ENCODE results near the gene PRRT4. TPM values are rescaled to one million over a fixed set of nuclear protein-coding genes. Genes with fewer than 3 reads are reported as not detected.
A peak's percentile ranks its signal among the peaks of the same experiment; 100 is the strongest.

The PRRT4 gene
- total and polyA plus RNA-seq, 2 of the 13 experiments (the other 11 are each of a cell fraction or from before 2014, with no cell fraction given), result not detected

DNA sequence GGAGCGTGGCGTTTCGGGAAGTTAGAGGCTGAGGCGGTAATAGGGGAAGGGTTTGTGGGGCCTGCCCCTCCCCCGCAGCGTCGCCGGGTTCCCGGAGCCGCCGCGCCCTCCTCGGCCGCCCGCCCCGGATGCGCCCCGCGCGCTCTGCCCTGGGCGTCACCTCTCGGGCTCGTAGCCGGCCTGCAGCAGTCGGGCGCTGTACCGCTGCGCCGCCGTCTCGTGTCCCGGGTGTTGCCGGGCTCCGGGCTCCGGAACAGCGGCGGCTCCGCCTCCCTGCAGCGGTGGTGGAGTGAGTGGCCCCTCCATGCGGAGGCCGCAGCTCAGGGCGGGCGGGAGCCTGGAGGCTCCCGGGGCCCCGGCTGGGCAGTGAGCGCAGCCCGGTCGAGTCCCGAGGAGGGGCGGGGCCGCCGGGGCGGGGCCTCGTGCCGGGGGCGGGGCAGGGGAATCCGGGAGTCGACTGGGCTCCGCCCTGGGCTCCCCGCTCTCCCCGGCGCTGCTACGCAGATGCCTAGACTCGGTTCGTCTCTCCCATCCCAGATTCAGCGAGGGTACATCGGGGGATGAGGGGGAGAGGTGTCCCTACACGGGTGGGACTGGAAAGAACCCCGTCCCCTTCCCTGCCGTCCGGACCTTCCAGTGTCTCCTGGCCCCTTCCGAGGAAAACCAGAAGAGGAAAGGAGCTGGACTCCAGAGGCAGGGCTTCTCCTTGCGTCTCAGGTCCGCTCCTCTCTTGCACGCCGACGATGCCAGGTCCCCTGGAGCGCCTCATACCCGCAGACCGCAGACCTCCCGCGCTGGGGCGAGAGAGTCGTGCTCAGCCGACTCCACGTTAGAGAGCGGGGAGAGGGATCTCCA lies 48.3 kb upstream of the PRRT4 start, which contains the start of gene IMPDH1 (continued):
- TF ChIP-seq ZNF432 (CRISPR knock-in tag; IDR thresholded peaks at IDR 0.05; ENCODE audit: borderline replicate concordance), result no peak
- no peak for TF ChIP-seq HCFC1 (IDR thresholded peaks at IDR 0.05; ENCODE audit: low read depth, low read length)
- no peak for TF ChIP-seq ZNF660 (CRISPR knock-in tag; IDR thresholded peaks at IDR 0.05; ENCODE audit: borderline replicate concordance, low read depth)
- no peak for TF ChIP-seq GATA4 (IDR thresholded peaks at IDR 0.05; ENCODE audit: borderline replicate concordance, low read depth)
- 0 out of 2 replicates have a peak, but pooled peaks have one; percentile 59 for TF ChIP-seq ZNF337 (CRISPR knock-in tag; IDR thresholded peaks at IDR 0.05; ENCODE audit: borderline replicate concordance, low read depth)
- TF ChIP-seq ZNF280B (CRISPR knock-in tag; IDR thresholded peaks at IDR 0.05; ENCODE audit: borderline replicate concordance), result peak; percentile 21; the same call in 1 of the 2 replicates
- no peak for TF ChIP-seq LBX2 (CRISPR knock-in tag; IDR thresholded peaks at IDR 0.05; ENCODE audit: borderline replicate concordance)
- no peak for TF ChIP-seq NR1H2 (CRISPR knock-in tag; IDR thresholded peaks at IDR 0.05; ENCODE audit: borderline replicate concordance, low read depth)
- TF ChIP-seq IKZF1 (IDR thresholded peaks at IDR 0.05), result no peak
- 0 out of 2 replicates have a peak, but pooled peaks have one; percentile 28 for TF ChIP-seq ZNF225 (CRISPR knock-in tag; IDR thresholded peaks at IDR 0.05)
- no peak for TF ChIP-seq ELF1 (CRISPR knock-in tag; IDR thresholded peaks at IDR 0.05)
- TF ChIP-seq NFE2L1 (CRISPR knock-in tag; IDR thresholded peaks at IDR 0.05; ENCODE audit: borderline replicate concordance), result no peak
- TF ChIP-seq ARNT2 (CRISPR knock-in tag; IDR thresholded peaks at IDR 0.05; ENCODE audit: low read depth), result 0 out of 2 replicates have a peak, but pooled peaks have one; percentile 28
- TF ChIP-seq ZNF720 (CRISPR knock-in tag; IDR thresholded peaks at IDR 0.05), result no peak
- TF ChIP-seq ZFP36L1 (CRISPR knock-in tag; IDR thresholded peaks at IDR 0.05), result no peak
- 0 out of 2 replicates have a peak, but pooled peaks have one; percentile 0 for TF ChIP-seq POGK (CRISPR knock-in tag; conservative IDR thresholded peaks at IDR 0.05)
- TF ChIP-seq KLF9 (CRISPR knock-in tag; IDR thresholded peaks at IDR 0.05; ENCODE audit: low read depth), result no peak
- no peak for TF ChIP-seq DRAP1 (CRISPR knock-in tag; IDR thresholded peaks at IDR 0.05)
- TF ChIP-seq, protein P1, sequence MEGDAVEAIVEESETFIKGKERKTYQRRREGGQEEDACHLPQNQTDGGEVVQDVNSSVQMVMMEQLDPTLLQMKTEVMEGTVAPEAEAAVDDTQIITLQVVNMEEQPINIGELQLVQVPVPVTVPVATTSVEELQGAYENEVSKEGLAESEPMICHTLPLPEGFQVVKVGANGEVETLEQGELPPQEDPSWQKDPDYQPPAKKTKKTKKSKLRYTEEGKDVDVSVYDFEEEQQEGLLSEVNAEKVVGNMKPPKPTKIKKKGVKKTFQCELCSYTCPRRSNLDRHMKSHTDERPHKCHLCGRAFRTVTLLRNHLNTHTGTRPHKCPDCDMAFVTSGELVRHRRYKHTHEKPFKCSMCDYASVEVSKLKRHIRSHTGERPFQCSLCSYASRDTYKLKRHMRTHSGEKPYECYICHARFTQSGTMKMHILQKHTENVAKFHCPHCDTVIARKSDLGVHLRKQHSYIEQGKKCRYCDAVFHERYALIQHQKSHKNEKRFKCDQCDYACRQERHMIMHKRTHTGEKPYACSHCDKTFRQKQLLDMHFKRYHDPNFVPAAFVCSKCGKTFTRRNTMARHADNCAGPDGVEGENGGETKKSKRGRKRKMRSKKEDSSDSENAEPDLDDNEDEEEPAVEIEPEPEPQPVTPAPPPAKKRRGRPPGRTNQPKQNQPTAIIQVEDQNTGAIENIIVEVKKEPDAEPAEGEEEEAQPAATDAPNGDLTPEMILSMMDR (CRISPR knock-in tag; IDR thresholded peaks at IDR 0.05), result no peak
- TF ChIP-seq ZNF383 (CRISPR knock-in tag; IDR thresholded peaks at IDR 0.05; ENCODE audit: borderline replicate concordance), result no peak
- no peak for TF ChIP-seq FOXP1 (IDR thresholded peaks at IDR 0.05)
- TF ChIP-seq FOXP1 (CRISPR knock-in tag; IDR thresholded peaks at IDR 0.05), result no peak
- TF ChIP-seq ZNF317 (CRISPR knock-in tag; IDR thresholded peaks at IDR 0.05), result no peak
- TF ChIP-seq GTF3A (CRISPR knock-in tag; conservative IDR thresholded peaks at IDR 0.05), result no peak
- no peak for TF ChIP-seq REL (CRISPR knock-in tag; conservative IDR thresholded peaks at IDR 0.05)

Data from HepG2 (cell line).